Mammary epithelial cell (primary cell): ENCODE data around the gene CNPPD1.

Experiments used
- CTCF ChIP-seq, 2 donors: IDR thresholded peaks in 1 of 2; conservative IDR thresholded peaks in 1 of 2; 2 replicates each; pipeline ENCODE4 v1.5.1; 2011 to 2012; ENCODE audit warnings: inconsistent platforms in 2 of 2, low read length in 2 of 2, mild to moderate bottlenecking in 2 of 2, control low read depth in 1 of 2, low read depth in 1 of 2; ENCODE audit not compliant: insufficient read depth in 1 of 2; ENCODE audit errors: extremely low read depth in 1 of 2
- EZH2 ChIP-seq: IDR thresholded peaks from 2 replicates; pipeline ENCODE4 v1.6.1; 2012; ENCODE audit warnings: low read length, inconsistent platforms, borderline replicate concordance

GRCh38 chr2:219210196-219210885 is 33.6 kb upstream of the CNPPD1 start:
- TF ChIP-seq CTCF (conservative IDR thresholded peaks at IDR 0.05 in 1 of 2, IDR thresholded peaks at IDR 0.05 in 1 of 2; ENCODE audit: extremely low read depth in 1 of 2, insufficient read depth in 1 of 2, low read depth in 1 of 2, low read length in 2 of 2) (no peak), EZH2 (no peak)
